Mesenteric fat pad (tissue), 1 donor: ENCODE data around the gene OR4C11. TPM values are rescaled to one million over a fixed set of nuclear protein-coding genes. Genes with fewer than 3 reads are reported as not detected.

Experiments used
- DNase-seq: peaks from one replicate; pipeline ENCODE4 v3.0.0-alpha.2; 2020; ENCODE audit warnings: low spot score
- long read RNA-seq: library from polyadenylated mRNA; unstranded; transcript quantifications from one replicate; pipeline ENCODE4 v2.0.0, GENCODE V29; 2020
- total RNA-seq: library from RNA; stranded (reverse); fragmentation: NEBNext Ultra II Directional; extraction: Animal tissue kit (Norgen Biotek cat#: 25700); gene quantifications from one replicate; pipeline ENCODE4 v1.2.1, GENCODE V29; 2021
- donor health status: DM: yes; HTN: yes; CAD: no.

OR4C11 gene
- not detected for total RNA-seq
- long read RNA-seq, result 0 reads

- DNase-seq, result no peak
Measured at GRCh38 chr11:55607545-55607944, at the start of gene OR4C11. Gene OR4C11, minus strand, starts transcription at chr11:55607645. Its CDS starts 3,272 bp downstream, at chr11:55604373.

GRCh38 chr11:55655096-55655495, 47.7 kb upstream of the OR4C11 start:
- no peak for DNase-seq

- DNase-seq, result no peak
Measured at GRCh38 chr11:55652560-55652959, 45.1 kb upstream of the OR4C11 start.

- no peak for DNase-seq
Measured at GRCh38 chr11:55648027-55648426, 40.6 kb upstream of the OR4C11 start, which contains the start of gene OR4S2. Gene OR4S2, plus strand, starts transcription at chr11:55648327. Its CDS starts 2,577 bp downstream, at chr11:55650904.

DNA sequence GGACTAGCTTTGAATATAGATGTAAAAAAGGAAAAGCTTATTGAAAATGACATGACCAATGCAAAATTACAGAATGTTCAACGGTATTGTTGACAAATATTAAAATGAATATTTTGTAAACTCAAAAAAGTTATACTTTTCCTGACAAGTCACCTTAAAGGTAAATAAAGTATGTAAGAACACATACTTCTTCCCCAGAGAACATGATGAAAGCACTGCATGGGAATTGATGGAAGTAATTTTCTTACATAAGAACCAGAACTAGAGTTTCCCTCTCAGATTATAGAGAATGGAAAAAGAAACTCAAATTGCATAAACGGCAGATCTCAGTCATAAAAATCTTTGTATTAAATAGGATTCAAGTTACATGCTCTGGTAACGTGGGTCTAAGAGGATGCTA, 27.4 kb upstream of the OR4C11 start, which contains the start of gene OR4P4:
TSS of gene OR4P4 (plus strand) at position 301 of the 400 bp plus-strand sequence.
- DNase-seq, result no peak

- DNase-seq, result no peak
Measured at GRCh38 chr11:55624531-55624930, 17.1 kb upstream of the OR4C11 start.

GRCh38 chr11:55572548-55572947, 34.9 kb downstream of the OR4C11 start:
- DNase-seq, result no peak

DNA sequence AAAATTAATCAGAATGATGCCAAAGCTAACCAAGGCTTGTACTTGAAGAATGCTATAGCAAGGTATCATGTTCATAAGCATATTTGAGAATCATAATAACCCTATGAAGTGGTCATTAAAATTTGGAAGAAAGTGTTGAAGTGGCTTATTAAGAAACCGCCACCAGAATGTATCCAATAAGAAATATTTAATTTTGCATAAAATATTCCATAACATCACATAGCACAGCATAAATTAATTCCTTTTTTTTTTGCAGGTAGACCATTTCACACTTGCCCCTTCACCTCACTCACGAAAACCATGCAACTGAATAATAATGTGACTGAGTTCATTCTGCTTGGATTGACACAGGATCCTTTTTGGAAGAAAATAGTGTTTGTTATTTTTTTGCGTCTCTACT, 35.6 kb downstream of the OR4C11 start, which contains the start of gene OR4C16:
TSS of gene OR4C16 (plus strand) at position 301 of the 400 bp plus-strand sequence. CDS start at position 301, 0 bp downstream.
- DNase-seq, result no peak

DNA sequence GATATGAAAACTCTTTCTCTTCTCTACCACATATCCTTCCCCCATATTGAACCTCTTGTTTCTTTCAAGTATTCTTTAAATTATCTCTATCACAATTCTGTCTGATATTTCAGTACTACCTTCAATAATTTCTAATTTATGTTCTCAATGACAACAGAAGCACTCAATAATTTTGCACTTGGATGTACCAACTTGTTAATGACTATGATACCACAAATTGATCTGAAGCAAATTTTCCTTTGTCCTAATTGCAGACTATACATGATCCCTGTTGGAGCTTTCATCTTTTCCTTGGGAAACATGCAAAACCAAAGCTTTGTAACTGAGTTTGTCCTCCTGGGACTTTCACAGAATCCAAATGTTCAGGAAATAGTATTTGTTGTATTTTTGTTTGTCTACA, 53.3 kb downstream of the OR4C11 start, which contains the start of gene OR4C15:
TSS of gene OR4C15 (plus strand) at position 301 of the 400 bp plus-strand sequence. CDS start at position 301, 0 bp downstream.
- DNase-seq, result no peak

Other genes with a start within 250 kb of the OR4C11 start
- not detected for gene OR4A15, start 239.7 kb downstream of the OR4C11 start, total RNA-seq
- gene OR4C15, start 53.2 kb downstream of the OR4C11 start, total RNA-seq, result not detected
- not detected for gene OR4C16, start 35.5 kb downstream of the OR4C11 start, total RNA-seq
- not detected for gene OR4P4, start 27.5 kb upstream of the OR4C11 start, total RNA-seq
- not detected for gene OR4S2, start 40.7 kb upstream of the OR4C11 start, total RNA-seq
- not detected for gene OR4C6, start 54.6 kb upstream of the OR4C11 start, total RNA-seq
- not detected for gene OR5D13, start 165.8 kb upstream of the OR4C11 start, total RNA-seq
- gene OR5D14, start 187.9 kb upstream of the OR4C11 start, total RNA-seq, result not detected
- gene OR5L1, start 203.7 kb upstream of the OR4C11 start, total RNA-seq, result not detected
- gene OR5D18, start 212.0 kb upstream of the OR4C11 start, total RNA-seq, result not detected
- not detected for gene OR5L2, start 219.6 kb upstream of the OR4C11 start, total RNA-seq
- gene OR5D16, start 231.1 kb upstream of the OR4C11 start, total RNA-seq, result not detected